Adrenal gland (tissue), 5 donors: ENCODE measurements around the gene STK24.

Experiments
- POLR2A ChIP-seq, 2 donors: fragments of 450-650 bp; IDR thresholded peaks; one replicate each; pipeline ENCODE4 v1.6.1; 2017; ENCODE audit warnings: antibody characterized with exemption in 2 of 2, mild to moderate bottlenecking in 2 of 2, moderate library complexity in 1 of 2
- TF ChIP-seq, protein P1 (sequence below), 6 experiments: fragments of 450-650 bp in 4 of 6; fragments of 200-600 bp in 2 of 6; sonication (generic) in 1 of 6; IDR thresholded peaks; 1 replicate in 5 of 6; 2 replicates in 1 of 6; pipeline versions ENCODE4 v1.5.1 to v1.8.0; 2016 to 2021; ENCODE audit warnings: antibody characterized with exemption in 6 of 6, mild to moderate bottlenecking in 2 of 6, moderate library complexity in 1 of 6
- donor health status: DM: no; HTN: no; CAD: no.

GRCh38 chr13:98420554-98421175 is 156.2 kb downstream of the STK24 start:
- no peak for TF ChIP-seq POLR2A (IDR thresholded peaks at IDR 0.05)
- TF ChIP-seq, protein P1, sequence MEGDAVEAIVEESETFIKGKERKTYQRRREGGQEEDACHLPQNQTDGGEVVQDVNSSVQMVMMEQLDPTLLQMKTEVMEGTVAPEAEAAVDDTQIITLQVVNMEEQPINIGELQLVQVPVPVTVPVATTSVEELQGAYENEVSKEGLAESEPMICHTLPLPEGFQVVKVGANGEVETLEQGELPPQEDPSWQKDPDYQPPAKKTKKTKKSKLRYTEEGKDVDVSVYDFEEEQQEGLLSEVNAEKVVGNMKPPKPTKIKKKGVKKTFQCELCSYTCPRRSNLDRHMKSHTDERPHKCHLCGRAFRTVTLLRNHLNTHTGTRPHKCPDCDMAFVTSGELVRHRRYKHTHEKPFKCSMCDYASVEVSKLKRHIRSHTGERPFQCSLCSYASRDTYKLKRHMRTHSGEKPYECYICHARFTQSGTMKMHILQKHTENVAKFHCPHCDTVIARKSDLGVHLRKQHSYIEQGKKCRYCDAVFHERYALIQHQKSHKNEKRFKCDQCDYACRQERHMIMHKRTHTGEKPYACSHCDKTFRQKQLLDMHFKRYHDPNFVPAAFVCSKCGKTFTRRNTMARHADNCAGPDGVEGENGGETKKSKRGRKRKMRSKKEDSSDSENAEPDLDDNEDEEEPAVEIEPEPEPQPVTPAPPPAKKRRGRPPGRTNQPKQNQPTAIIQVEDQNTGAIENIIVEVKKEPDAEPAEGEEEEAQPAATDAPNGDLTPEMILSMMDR (IDR thresholded peaks at IDR 0.05): no peak
